Sigmoid colon (tissue), 7 donors: ENCODE measurements around the gene CDK14. TPM values are rescaled to one million over a fixed set of nuclear protein-coding genes. Genes with fewer than 3 reads are reported as not detected.

Experiments used
- DNase-seq: peaks from one replicate; pipeline ENCODE4 v3.0.0-alpha.2; 2019
- H3K27ac ChIP-seq, 4 donors: fragments of 200-600 bp; sonication (generic); one replicate each; pipeline ENCODE4 v1.5.1; 2016 to 2019; ENCODE audit warnings: mild to moderate bottlenecking in 1 of 4
- H3K27me3 ChIP-seq, 3 donors: fragments of 200-600 bp; sonication (generic); one replicate each; pipeline ENCODE4 v1.5.1; 2019; ENCODE audit warnings: mild to moderate bottlenecking in 1 of 3
- H3K36me3 ChIP-seq, 4 donors: fragments of 200-600 bp; sonication (generic); one replicate each; pipeline ENCODE4 v1.5.1; 2016 to 2019
- H3K4me1 ChIP-seq, 4 donors: fragments of 200-600 bp; sonication (generic); one replicate each; pipeline ENCODE4 v1.5.1; 2017 to 2019
- H3K4me3 ChIP-seq, 4 donors: fragments of 200-600 bp; sonication (generic); one replicate each; pipeline ENCODE4 v1.5.1; 2017 to 2019; ENCODE audit warnings: mild to moderate bottlenecking in 2 of 4, moderate library complexity in 1 of 4
- H3K9me3 ChIP-seq, 4 donors: fragments of 200-600 bp in 3 of 4; sonication (generic) in 3 of 4; one replicate each; pipeline versions ENCODE4 v1.5.1 to v1.6.1; 2013 to 2019
- CTCF ChIP-seq, 4 experiments: fragments of 450-650 bp in 3 of 4; fragments of 200-600 bp in 1 of 4; IDR thresholded peaks; one replicate each; pipeline ENCODE4 v1.5.1; 2016 to 2019; ENCODE audit warnings: antibody characterized with exemption in 4 of 4, mild to moderate bottlenecking in 3 of 4, moderate library complexity in 2 of 4
- EP300 ChIP-seq, 4 donors: sonication (generic); formaldehyde crosslinking; IDR thresholded peaks; one replicate each; pipeline ENCODE4 v1.6.1; 2017; ENCODE audit warnings: antibody characterized with exemption in 4 of 4
- POLR2A ChIP-seq, 2 donors: fragments of 450-650 bp; IDR thresholded peaks; one replicate each; pipeline ENCODE4 v1.6.1; 2016; ENCODE audit warnings: antibody characterized with exemption in 2 of 2, mild to moderate bottlenecking in 2 of 2, moderate library complexity in 2 of 2
- POLR2AphosphoS5 ChIP-seq, 4 donors: sonication (generic); formaldehyde crosslinking; IDR thresholded peaks; one replicate each; pipeline ENCODE4 v1.6.1; 2017; ENCODE audit warnings: antibody characterized with exemption in 4 of 4
- WGBS, 2 donors: extraction: QIAGEN DNeasy Blood & Tissue Kit; methylation state at CpG; one replicate each; pipeline ENCODE4 v1.1.7; 2013; 5-methylcytosine and 5-hydroxymethylcytosine counted together
- intact Hi-C: fragments of 100-400 bp; cut with DNase I; formaldehyde crosslinking; loops from one replicate; pipeline ENCODE4 v1.15.1; 2023
- polyA plus RNA-seq, 3 donors: library from polyadenylated mRNA; stranded (reverse); fragments of 200-250 nt; gene quantifications; one replicate each; pipeline ENCODE4 v1.2.3, GENCODE V29; 2013
- total RNA-seq, 4 donors: library from RNA; depleted of rRNA; stranded (reverse); fragments of >200 nt; gene quantifications; one replicate each; pipeline ENCODE4 v1.1.0, GENCODE V29; 2016
- donor health status: healthy with polysubstance abuse.
- donor health status: Bipolar disorder and iron deficiency.
- donor health status: healthy.

The CDK14 gene
- total and polyA plus RNA-seq, 7 donors = 0.92 to 19.3 (median 11.1) TPM

GRCh38 chr7:91185771-91186170, 589.6 kb downstream of the CDK14 start:
- Histone ChIP-seq H3K27ac (no peak overlapping the region), H3K27me3 (no peaks in the 10 kb centered on the region), H3K36me3 (no peaks in the 10 kb centered on the region), H3K4me1 (no peaks in the 10 kb centered on the region), H3K4me3 (no peak overlapping the region), H3K9me3 (no peaks in the 10 kb centered on the region)
- TF ChIP-seq POLR2A (IDR thresholded peaks at IDR 0.05) (no peak), CTCF (IDR thresholded peaks at IDR 0.05) (no peak), POLR2AphosphoS5 (IDR thresholded peaks at IDR 0.05) (no peak), EP300 (IDR thresholded peaks at IDR 0.05) (no peak)
- WGBS, 2 donors = 89 to 92% methylated on average over 2 of the region's 2 CpGs
- no peak for DNase-seq
- intact Hi-C loops = no loop called here

- TF ChIP-seq EP300 (IDR thresholded peaks at IDR 0.05) (no peak), CTCF (IDR thresholded peaks at IDR 0.05) (no peak), POLR2A (IDR thresholded peaks at IDR 0.05) (no peak), POLR2AphosphoS5 (IDR thresholded peaks at IDR 0.05) (no peak)
- no peaks in the 10 kb centered on the region for H3K9me3 ChIP-seq
- H3K27ac ChIP-seq = no peak overlapping the region
- H3K4me3 ChIP-seq = no peak overlapping the region
- DNase-seq = no peak
- WGBS, 2 donors = 89 to 91% methylated on average over 2 of the region's 2 CpGs
- no peaks in the 10 kb centered on the region for H3K4me1 ChIP-seq
- intact Hi-C loops = no loop called here
- no peaks in the 10 kb centered on the region for H3K27me3 ChIP-seq
- H3K36me3 ChIP-seq = no peaks in the 10 kb centered on the region
Observed at GRCh38 chr7:91187061-91187460, 590.9 kb downstream of the CDK14 start.

- no peaks in the 10 kb centered on the region for H3K36me3 ChIP-seq
- no peak overlapping the region for H3K4me3 ChIP-seq
- H3K9me3 ChIP-seq = no peaks in the 10 kb centered on the region
- peaks cover 0 to 5% (median 0%) of the 10 kb centered on the region in 4 donors for H3K4me1 ChIP-seq
- WGBS, 2 donors = 90 to 91% methylated on average over 3 of the region's 3 CpGs
- no peak for TF ChIP-seq CTCF (IDR thresholded peaks at IDR 0.05)
- no peak for TF ChIP-seq EP300 (IDR thresholded peaks at IDR 0.05)
- TF ChIP-seq POLR2AphosphoS5 (IDR thresholded peaks at IDR 0.05) = no peak
- no peak for TF ChIP-seq POLR2A (IDR thresholded peaks at IDR 0.05)
- no peaks in the 10 kb centered on the region for H3K27me3 ChIP-seq
- intact Hi-C loops = no loop called here
- DNase-seq = no peak
- no peak overlapping the region for H3K27ac ChIP-seq
Observed at GRCh38 chr7:91191771-91192170, 595.6 kb downstream of the CDK14 start.

GRCh38 chr7:91193141-91193540, 597.0 kb downstream of the CDK14 start:
- H3K9me3 ChIP-seq = no peaks in the 10 kb centered on the region
- TF ChIP-seq POLR2A (IDR thresholded peaks at IDR 0.05) (no peak), CTCF (IDR thresholded peaks at IDR 0.05) (no peak), EP300 (IDR thresholded peaks at IDR 0.05) (no peak), POLR2AphosphoS5 (IDR thresholded peaks at IDR 0.05) (no peak)
- H3K27me3 ChIP-seq = no peaks in the 10 kb centered on the region
- WGBS, 2 donors = 80 to 89% methylated on average over 1 of the region's 1 CpG
- H3K4me3 ChIP-seq = no peak overlapping the region
- H3K36me3 ChIP-seq = no peaks in the 10 kb centered on the region
- no peak overlapping the region for H3K27ac ChIP-seq
- DNase-seq = no peak
- intact Hi-C loops = no loop called here
- H3K4me1 ChIP-seq = peaks cover 0 to 5% (median 0%) of the 10 kb centered on the region in 4 donors

GRCh38 chr7:91194841-91195240, 598.7 kb downstream of the CDK14 start:
- Histone ChIP-seq H3K27me3 (no peaks in the 10 kb centered on the region), H3K4me3 (no peak overlapping the region), H3K27ac (no peak overlapping the region), H3K9me3 (no peaks in the 10 kb centered on the region), H3K36me3 (no peaks in the 10 kb centered on the region), H3K4me1 (peaks cover 0 to 5% (median 0%) of the 10 kb centered on the region in 4 donors)
- intact Hi-C loops = no loop called here
- DNase-seq = no peak
- no peak for TF ChIP-seq CTCF (IDR thresholded peaks at IDR 0.05)
- TF ChIP-seq POLR2A (IDR thresholded peaks at IDR 0.05) = no peak
- TF ChIP-seq EP300 (IDR thresholded peaks at IDR 0.05) = no peak
- no peak for TF ChIP-seq POLR2AphosphoS5 (IDR thresholded peaks at IDR 0.05)
